T-helper 2 cell treated with Interferon-gamma antibody and Interleukin-4, amounts not matched to agents 5 μg/mL and 100 μg/mL, for 36 hours (primary cell): ENCODE measurements around the gene UPK3A.
"Not testable (repeated sequence)": the region's sequence is repeated elsewhere in the genome, so short reads cannot be mapped to it uniquely, and the experiment has no call there.

Experiments used
- DNase-seq: peaks from one replicate; pipeline ENCODE4 v3.0.0; 2021; ENCODE audit warnings: low spot score
- H3K27ac Mint-ChIP-seq: one replicate; pipeline ENCODE4 v1.8.0; 2021; ENCODE audit warnings: mild to moderate bottlenecking, mixed read lengths
- H3K27me3 Mint-ChIP-seq: one replicate; pipeline ENCODE4 v1.8.0; 2021; ENCODE audit warnings: low read depth, mixed read lengths
- H3K36me3 Mint-ChIP-seq: one replicate; pipeline ENCODE4 v1.8.0; 2021; ENCODE audit warnings: low read depth, mixed read lengths
- H3K4me1 Mint-ChIP-seq: one replicate; pipeline ENCODE4 v1.8.0; 2021; ENCODE audit warnings: low read depth, mixed read lengths
- H3K4me3 Mint-ChIP-seq: one replicate; pipeline ENCODE4 v1.8.0; 2022; ENCODE audit warnings: mild to moderate bottlenecking, moderate library complexity, mixed read lengths
- H3K9me3 Mint-ChIP-seq: one replicate; pipeline ENCODE4 v1.8.0; 2021; ENCODE audit warnings: mixed read lengths

UPK3A gene

GRCh38 chr22:45263463-45264269, 21.1 kb upstream of the UPK3A start:
- H3K4me3 Mint-ChIP-seq = no peak overlapping the region
- peaks cover 32% of the 10 kb centered on the region for H3K27me3 Mint-ChIP-seq
- no peaks in the 10 kb centered on the region for H3K9me3 Mint-ChIP-seq
- peaks cover 2% of the 10 kb centered on the region for H3K4me1 Mint-ChIP-seq
- H3K36me3 Mint-ChIP-seq = no peaks in the 10 kb centered on the region
- DNase-seq = no peak
- H3K27ac Mint-ChIP-seq = no peak overlapping the region

- H3K4me3 Mint-ChIP-seq = no peak overlapping the region
- H3K27ac Mint-ChIP-seq = no peak overlapping the region
- DNase-seq = no peak
These were observed 19.2 kb upstream of the UPK3A start for GRCh38 chr22:45265535-45265934.

GRCh38 chr22:45268167-45268957, 16.4 kb upstream of the UPK3A start:
- DNase-seq = no peak
- H3K27me3 Mint-ChIP-seq = peaks cover 44% of the 10 kb centered on the region
- peaks cover 5% of the 10 kb centered on the region for H3K4me1 Mint-ChIP-seq
- H3K9me3 Mint-ChIP-seq = no peaks in the 10 kb centered on the region
- H3K27ac Mint-ChIP-seq = no peak overlapping the region
- no peaks in the 10 kb centered on the region for H3K36me3 Mint-ChIP-seq
- peak overlapping the region; percentile 77 for H3K4me3 Mint-ChIP-seq

More at GRCh38 chr22:45265535-45265934, 19.2 kb upstream of the UPK3A start:
- H3K27me3 Mint-ChIP-seq = peaks cover 44% of the 10 kb centered on the region
- H3K36me3 Mint-ChIP-seq = no peaks in the 10 kb centered on the region
- H3K9me3 Mint-ChIP-seq = no peaks in the 10 kb centered on the region
- peaks cover 5% of the 10 kb centered on the region for H3K4me1 Mint-ChIP-seq

GRCh38 chr22:45268958-45269844, 15.5 kb upstream of the UPK3A start:
- peak; percentile 79 for DNase-seq
- Mint-ChIP-seq H3K36me3 (no peaks in the 10 kb centered on the region), H3K4me3 (peak overlapping the region; percentile 77), H3K27ac (no peak overlapping the region), H3K4me1 (peaks cover 5% of the 10 kb centered on the region), H3K9me3 (no peaks in the 10 kb centered on the region), H3K27me3 (peaks cover 38% of the 10 kb centered on the region)

GRCh38 chr22:45270095-45271020, 14.4 kb upstream of the UPK3A start:
- Mint-ChIP-seq H3K4me3 (peak overlapping the region; percentile 69), H3K4me1 (peaks cover 5% of the 10 kb centered on the region), H3K27ac (no peak overlapping the region), H3K36me3 (no peaks in the 10 kb centered on the region), H3K9me3 (no peaks in the 10 kb centered on the region), H3K27me3 (peaks cover 36% of the 10 kb centered on the region)
- no peak for DNase-seq

- Mint-ChIP-seq H3K4me3 (no peak overlapping the region), H3K36me3 (no peaks in the 10 kb centered on the region), H3K27ac (no peak overlapping the region), H3K9me3 (no peaks in the 10 kb centered on the region), H3K27me3 (peaks cover 27% of the 10 kb centered on the region), H3K4me1 (peaks cover 5% of the 10 kb centered on the region)
- no peak for DNase-seq
These were observed 13.0 kb upstream of the UPK3A start for GRCh38 chr22:45271667-45272201.

GRCh38 chr22:45272498-45272897, 12.3 kb upstream of the UPK3A start:
- peaks cover 24% of the 10 kb centered on the region for H3K27me3 Mint-ChIP-seq
- peaks cover 5% of the 10 kb centered on the region for H3K4me1 Mint-ChIP-seq
- no peak overlapping the region for H3K27ac Mint-ChIP-seq
- DNase-seq = no peak
- no peaks in the 10 kb centered on the region for H3K36me3 Mint-ChIP-seq
- no peak overlapping the region for H3K4me3 Mint-ChIP-seq
- no peaks in the 10 kb centered on the region for H3K9me3 Mint-ChIP-seq

GRCh38 chr22:45273452-45274075, 11.2 kb upstream of the UPK3A start:
- Mint-ChIP-seq H3K9me3 (no peaks in the 10 kb centered on the region), H3K27me3 (peaks cover 21% of the 10 kb centered on the region), H3K27ac (no peak overlapping the region), H3K4me3 (no peak overlapping the region), H3K4me1 (peaks cover 4% of the 10 kb centered on the region), H3K36me3 (no peaks in the 10 kb centered on the region)
- DNase-seq = no peak

GRCh38 chr22:45276507-45277105, 8.1 kb upstream of the UPK3A start:
- H3K9me3 Mint-ChIP-seq = no peaks in the 10 kb centered on the region
- H3K27ac Mint-ChIP-seq = no peak overlapping the region
- DNase-seq = no peak
- no peaks in the 10 kb centered on the region for H3K36me3 Mint-ChIP-seq
- peaks cover 5% of the 10 kb centered on the region for H3K27me3 Mint-ChIP-seq
- peaks cover 3% of the 10 kb centered on the region for H3K4me1 Mint-ChIP-seq
- H3K4me3 Mint-ChIP-seq = no peak overlapping the region

- not testable (repeated sequence) for H3K9me3 Mint-ChIP-seq, H3K27ac Mint-ChIP-seq, H3K4me1 Mint-ChIP-seq, H3K27me3 Mint-ChIP-seq, H3K36me3 Mint-ChIP-seq, DNase-seq, H3K4me3 Mint-ChIP-seq
These were observed 7.0 kb upstream of the UPK3A start for GRCh38 chr22:45277720-45278119.

GRCh38 chr22:45278125-45278524, 6.6 kb upstream of the UPK3A start:
- peaks cover 3% of the 10 kb centered on the region for H3K4me1 Mint-ChIP-seq
- no peaks in the 10 kb centered on the region for H3K9me3 Mint-ChIP-seq
- H3K27me3 Mint-ChIP-seq = peaks cover 9% of the 10 kb centered on the region
- no peak for DNase-seq
- H3K4me3 Mint-ChIP-seq = no peak overlapping the region
- no peak overlapping the region for H3K27ac Mint-ChIP-seq
- no peaks in the 10 kb centered on the region for H3K36me3 Mint-ChIP-seq

GRCh38 chr22:45280587-45280980, 4.2 kb upstream of the UPK3A start:
- no peak for DNase-seq
- Mint-ChIP-seq H3K27ac (no peak overlapping the region), H3K4me1 (peaks cover 3% of the 10 kb centered on the region), H3K27me3 (peaks cover 24% of the 10 kb centered on the region), H3K4me3 (no peak overlapping the region), H3K9me3 (no peaks in the 10 kb centered on the region), H3K36me3 (no peaks in the 10 kb centered on the region)
